Activated T-helper 2 cell treated with anti-CD3 and anti-CD28 coated beads, Interferon-gamma antibody, Interleukin-2, Interleukin-4, amounts not matched to agents 10 μg/mL and 5 μg/mL and 100 μg/mL, durations not matched to agents 14 hours and 24 hours and 36 hours (primary cell): Measurements from ENCODE around the gene EFCAB6. TPM values are rescaled to one million over a fixed set of nuclear protein-coding genes. Genes with fewer than 3 reads are reported as not detected.

ENCODE experiments used
- DNase-seq: peaks from one replicate; pipeline ENCODE4 v3.0.0; 2021; ENCODE audit warnings: low spot score
- H3K27ac Mint-ChIP-seq: one replicate; pipeline ENCODE4 v1.8.0; 2021; ENCODE audit warnings: mixed read lengths
- H3K27me3 Mint-ChIP-seq: one replicate; pipeline ENCODE4 v1.8.0; 2021; ENCODE audit warnings: low read depth, mixed read lengths
- H3K36me3 Mint-ChIP-seq: one replicate; pipeline ENCODE4 v1.8.0; 2021; ENCODE audit warnings: low read depth, mixed read lengths
- H3K4me1 Mint-ChIP-seq: one replicate; pipeline ENCODE4 v1.8.0; 2021; ENCODE audit warnings: low read depth, mixed read lengths
- H3K4me3 Mint-ChIP-seq: one replicate; pipeline ENCODE4 v1.8.0; 2021; ENCODE audit warnings: low read depth, mild to moderate bottlenecking, moderate library complexity, mixed read lengths
- H3K9me3 Mint-ChIP-seq: one replicate; pipeline ENCODE4 v1.8.0; 2021; ENCODE audit warnings: mixed read lengths
- intact Hi-C: fragments of 100-400 bp; cut with micrococcal nuclease; formaldehyde crosslinking; loops from one replicate; pipeline ENCODE4 v1.15.1; 2023
- total RNA-seq: library from RNA; stranded (reverse); gene quantifications from 2 replicates; pipeline ENCODE4 v1.2.3, GENCODE V29; 2022

EFCAB6 gene
- total RNA-seq, 1 donor from 2014 or later: 0.11 TPM

DNA sequence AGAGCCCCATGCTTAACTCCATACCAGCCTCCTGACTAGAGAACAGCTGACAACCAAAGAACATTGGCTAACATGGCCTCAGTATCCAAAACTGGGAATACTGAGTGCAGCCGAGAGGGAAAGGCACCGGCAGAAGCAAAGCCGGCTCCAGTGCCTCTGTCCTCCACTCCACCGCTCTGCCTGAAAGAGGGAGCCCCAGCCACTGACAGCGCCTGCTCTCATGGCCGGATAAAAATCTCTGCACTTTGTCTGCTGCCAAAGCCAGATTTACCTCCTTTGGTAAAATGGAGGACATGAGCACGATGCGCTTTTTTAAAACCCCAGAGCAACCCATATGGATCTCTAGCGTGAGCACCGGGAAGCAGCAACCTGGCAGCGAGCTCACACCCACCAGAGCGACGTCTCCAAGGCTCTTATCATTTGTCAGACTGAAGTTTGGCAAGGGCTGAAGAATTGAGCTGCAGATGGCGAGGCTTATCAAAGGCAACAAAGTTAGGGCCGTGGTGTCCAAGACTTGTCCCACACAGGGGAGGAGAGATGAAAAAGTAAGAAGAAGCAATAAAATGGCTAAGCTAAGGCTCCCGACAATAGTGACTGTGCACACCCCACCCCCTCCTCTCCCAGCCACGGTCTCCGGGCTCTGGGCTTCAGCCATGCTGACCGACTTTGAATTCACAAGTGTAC lies 71.4 kb downstream of the EFCAB6 start:
- Mint-ChIP-seq H3K4me1 (no peaks in the 10 kb centered on the region), H3K27ac (no peak overlapping the region), H3K4me3 (no peak overlapping the region), H3K9me3 (no peaks in the 10 kb centered on the region), H3K36me3 (no peaks in the 10 kb centered on the region), H3K27me3 (no peaks in the 10 kb centered on the region)
- intact Hi-C loops: no loop called here
- no peak for DNase-seq

DNA sequence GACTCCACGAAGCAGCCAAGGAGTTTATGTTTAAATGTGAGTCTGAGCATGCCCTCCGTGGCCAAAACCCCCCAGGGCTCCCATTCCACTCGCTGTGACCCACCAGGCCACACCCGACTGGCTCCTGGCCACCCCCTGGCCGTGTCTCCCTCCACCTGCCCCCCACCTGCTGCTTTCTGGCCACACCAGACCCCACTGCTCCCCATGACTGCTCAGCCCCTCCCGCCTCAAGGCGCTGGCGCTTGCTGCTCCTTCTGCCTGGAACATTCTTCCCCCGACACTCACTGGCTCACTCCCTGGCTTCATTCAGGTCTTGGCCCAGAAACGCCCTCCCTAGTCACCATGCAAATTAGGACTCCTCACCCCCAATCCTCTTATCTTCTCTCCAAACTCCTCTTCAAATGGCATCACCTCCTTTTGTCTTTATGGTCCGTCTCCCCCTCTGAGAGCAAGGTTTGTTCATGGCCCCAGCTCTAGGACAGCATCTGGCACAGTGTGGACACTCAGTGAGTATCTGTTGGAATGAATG lies 72.2 kb downstream of the EFCAB6 start:
- no peaks in the 10 kb centered on the region for H3K4me1 Mint-ChIP-seq
- intact Hi-C loops: no loop called here
- H3K27ac Mint-ChIP-seq: no peak overlapping the region
- no peak for DNase-seq
- H3K27me3 Mint-ChIP-seq: no peaks in the 10 kb centered on the region
- no peak overlapping the region for H3K4me3 Mint-ChIP-seq
- no peaks in the 10 kb centered on the region for H3K9me3 Mint-ChIP-seq
- no peaks in the 10 kb centered on the region for H3K36me3 Mint-ChIP-seq

DNA sequence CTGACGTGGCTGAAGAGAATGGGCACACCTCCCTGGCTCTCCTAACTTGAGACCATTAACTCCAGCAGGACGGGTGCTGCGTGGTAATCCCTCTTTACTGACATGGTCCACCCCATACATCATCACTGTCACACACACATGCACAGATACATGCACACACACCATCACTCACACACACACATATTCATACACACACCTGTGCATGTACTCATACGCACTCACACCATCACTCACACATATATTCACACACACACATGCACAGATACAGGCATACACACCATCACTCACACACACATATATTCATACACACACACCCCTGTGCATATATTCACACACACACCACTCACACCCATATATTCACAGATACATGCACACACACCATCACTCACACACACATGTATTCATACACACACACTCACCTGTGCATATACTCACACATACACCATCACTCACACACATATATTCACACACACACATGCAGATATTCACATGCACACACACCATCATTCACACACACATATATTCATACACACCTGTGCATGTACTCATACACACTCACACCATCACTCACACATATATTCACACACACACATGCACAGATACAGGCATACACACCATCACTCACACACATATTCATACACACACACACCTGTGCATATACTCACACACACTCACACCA lies 74.8 kb downstream of the EFCAB6 start:
- H3K36me3 Mint-ChIP-seq: no peaks in the 10 kb centered on the region

DNA sequence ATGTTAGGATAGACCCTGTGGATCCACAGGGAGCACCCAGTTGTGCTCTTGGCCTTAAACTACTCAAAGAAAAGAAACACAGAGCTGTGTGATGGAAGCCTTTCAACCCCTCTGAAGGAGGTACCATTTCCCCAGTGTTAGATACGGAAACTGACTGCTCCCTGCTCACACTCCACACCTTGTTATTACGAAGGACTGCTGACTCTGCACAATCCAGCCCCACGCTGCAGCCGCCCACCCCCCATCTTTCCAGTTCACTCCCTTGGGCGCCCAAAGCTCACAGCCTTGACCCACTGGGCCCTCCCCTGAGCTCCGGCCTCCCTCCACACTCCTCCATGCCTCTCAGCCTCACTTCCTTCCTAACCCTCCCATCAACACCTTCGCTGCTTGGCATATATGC lies 75.5 kb downstream of the EFCAB6 start:
- Mint-ChIP-seq H3K27ac (no peak overlapping the region), H3K4me1 (no peaks in the 10 kb centered on the region), H3K27me3 (no peaks in the 10 kb centered on the region), H3K4me3 (no peak overlapping the region), H3K36me3 (no peaks in the 10 kb centered on the region), H3K9me3 (no peaks in the 10 kb centered on the region)
- intact Hi-C loops: no loop called here
- DNase-seq: no peak

More for the DNA sequence above, 74.8 kb downstream of the EFCAB6 start:
- no peak for DNase-seq
- Mint-ChIP-seq H3K27me3 (no peaks in the 10 kb centered on the region), H3K9me3 (no peaks in the 10 kb centered on the region), H3K27ac (no peak overlapping the region), H3K4me1 (no peaks in the 10 kb centered on the region), H3K4me3 (no peak overlapping the region)
- intact Hi-C loops: no loop called here

DNA sequence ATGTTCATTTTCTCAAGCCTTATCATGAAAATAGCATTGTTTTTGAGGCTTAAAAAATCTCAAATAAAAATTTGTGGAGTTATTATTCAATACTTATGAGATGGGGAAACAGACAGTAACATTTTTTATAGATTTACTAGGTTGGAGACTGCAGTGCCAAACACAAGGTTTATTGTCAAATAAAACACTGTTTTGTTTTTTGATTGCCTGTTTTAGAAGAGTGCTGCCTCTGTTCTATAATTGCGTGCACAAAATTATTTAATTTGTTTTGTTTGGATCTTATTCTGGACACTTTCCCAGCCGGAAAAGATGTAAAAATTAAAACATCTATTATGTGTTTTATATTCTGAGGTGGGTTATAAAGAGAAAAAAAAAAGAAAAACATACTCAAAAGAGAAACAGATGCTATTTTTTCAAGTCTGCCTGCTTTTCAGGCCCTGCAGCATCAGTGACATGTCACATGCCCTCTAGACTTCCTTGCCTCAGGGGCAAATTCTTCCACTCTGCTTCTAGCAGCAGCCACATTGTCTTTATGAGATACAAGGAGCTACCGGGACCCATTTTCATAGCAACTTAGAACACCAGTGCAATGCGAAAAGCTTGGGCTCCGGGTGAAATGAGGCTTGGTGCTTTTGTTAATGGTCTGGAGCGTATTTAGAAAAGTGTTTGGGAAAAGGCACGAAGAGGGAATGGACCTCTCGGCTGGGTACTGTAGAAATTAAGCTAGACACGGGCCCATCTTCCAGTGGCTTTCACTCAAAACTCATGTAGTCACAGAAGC lies 77.5 kb downstream of the EFCAB6 start:
- no peak overlapping the region for H3K4me3 Mint-ChIP-seq
- intact Hi-C loops: no loop called here
- no peak for DNase-seq

DNA sequence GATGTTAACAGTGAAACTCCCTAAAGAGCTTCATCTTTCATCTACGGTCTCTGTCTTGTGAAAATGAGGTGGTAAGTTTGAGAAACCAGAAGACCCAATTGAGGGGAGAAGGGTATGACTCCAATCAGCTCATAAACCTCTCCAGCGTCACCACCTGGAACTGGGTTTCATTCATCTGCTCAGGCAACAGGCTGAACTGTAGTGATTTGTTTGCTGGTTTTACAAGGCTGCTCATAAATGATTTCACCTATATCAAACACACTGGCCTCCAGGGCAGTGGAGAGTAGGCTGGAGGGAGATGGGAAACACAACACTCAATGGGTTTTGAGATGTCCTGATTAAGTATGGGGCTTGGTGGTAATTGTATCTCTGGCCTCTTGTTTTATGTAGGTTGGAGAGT lies 79.0 kb downstream of the EFCAB6 start:
- Mint-ChIP-seq H3K27ac (no peak overlapping the region), H3K4me3 (no peak overlapping the region), H3K36me3 (no peaks in the 10 kb centered on the region), H3K4me1 (no peaks in the 10 kb centered on the region), H3K9me3 (no peaks in the 10 kb centered on the region), H3K27me3 (peaks cover 3% of the 10 kb centered on the region)
- intact Hi-C loops: no loop called here
- DNase-seq: no peak

More for the DNA sequence above, 77.5 kb downstream of the EFCAB6 start:
- Mint-ChIP-seq H3K27me3 (peaks cover 3% of the 10 kb centered on the region), H3K36me3 (no peaks in the 10 kb centered on the region), H3K27ac (no peak overlapping the region), H3K9me3 (no peaks in the 10 kb centered on the region), H3K4me1 (no peaks in the 10 kb centered on the region)

DNA sequence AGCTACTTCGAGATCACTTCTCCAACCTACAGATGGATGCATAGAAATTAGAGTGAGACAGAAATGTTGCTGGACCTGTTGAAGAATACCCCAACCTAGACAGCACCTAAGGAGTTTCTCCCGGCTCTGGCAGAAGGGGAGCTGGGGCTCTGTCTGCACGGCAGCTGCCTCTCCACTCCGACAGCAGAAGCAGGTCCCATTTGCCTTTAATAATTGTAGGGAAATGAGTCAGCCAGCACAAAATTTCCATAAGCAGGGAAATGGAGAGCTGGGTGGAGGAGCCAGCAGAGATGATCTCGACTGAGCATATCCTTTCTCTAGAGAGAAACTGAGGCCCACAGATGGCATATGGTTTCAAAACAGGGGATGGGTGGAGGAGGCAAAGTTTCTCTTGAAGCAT lies 80.1 kb downstream of the EFCAB6 start:
- H3K9me3 Mint-ChIP-seq: no peaks in the 10 kb centered on the region
- peaks cover 3% of the 10 kb centered on the region for H3K27me3 Mint-ChIP-seq
- H3K27ac Mint-ChIP-seq: no peak overlapping the region
- no peaks in the 10 kb centered on the region for H3K36me3 Mint-ChIP-seq
- intact Hi-C loops: no loop called here
- no peak overlapping the region for H3K4me3 Mint-ChIP-seq
- no peaks in the 10 kb centered on the region for H3K4me1 Mint-ChIP-seq
- no peak for DNase-seq

DNA sequence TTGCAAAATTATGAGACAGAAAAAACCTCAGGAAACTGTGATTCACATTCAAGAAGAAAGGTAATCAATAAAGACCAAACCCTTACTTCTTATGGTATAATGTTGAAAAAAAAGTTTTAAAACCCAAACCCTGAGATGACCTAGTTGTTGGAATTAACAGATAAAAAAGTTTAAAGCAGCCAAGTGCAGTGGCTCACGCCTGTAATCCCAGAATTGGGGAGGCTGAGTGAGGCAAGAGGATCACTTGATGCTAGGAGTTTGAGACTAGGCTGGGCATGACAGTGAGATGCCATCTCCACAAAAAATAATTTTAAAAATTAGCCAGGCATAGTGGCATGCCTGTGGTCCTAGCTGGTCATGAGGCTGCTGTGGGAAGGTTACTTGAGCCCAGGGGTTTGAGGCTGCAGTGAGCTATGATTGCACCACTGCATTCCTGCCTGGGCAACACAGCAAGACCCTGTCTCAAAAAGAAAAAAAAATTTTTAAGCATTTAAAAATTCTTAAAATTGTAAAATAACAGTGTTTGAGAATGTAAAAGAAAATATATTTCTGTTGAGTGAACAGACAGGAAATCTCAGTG lies 85.1 kb downstream of the EFCAB6 start:
- H3K27ac Mint-ChIP-seq: no peak overlapping the region
- H3K9me3 Mint-ChIP-seq: no peaks in the 10 kb centered on the region
- H3K36me3 Mint-ChIP-seq: no peaks in the 10 kb centered on the region
- intact Hi-C loops: no loop called here
- DNase-seq: no peak
- H3K4me3 Mint-ChIP-seq: no peak overlapping the region
- H3K4me1 Mint-ChIP-seq: no peaks in the 10 kb centered on the region
- peaks cover 3% of the 10 kb centered on the region for H3K27me3 Mint-ChIP-seq

DNA sequence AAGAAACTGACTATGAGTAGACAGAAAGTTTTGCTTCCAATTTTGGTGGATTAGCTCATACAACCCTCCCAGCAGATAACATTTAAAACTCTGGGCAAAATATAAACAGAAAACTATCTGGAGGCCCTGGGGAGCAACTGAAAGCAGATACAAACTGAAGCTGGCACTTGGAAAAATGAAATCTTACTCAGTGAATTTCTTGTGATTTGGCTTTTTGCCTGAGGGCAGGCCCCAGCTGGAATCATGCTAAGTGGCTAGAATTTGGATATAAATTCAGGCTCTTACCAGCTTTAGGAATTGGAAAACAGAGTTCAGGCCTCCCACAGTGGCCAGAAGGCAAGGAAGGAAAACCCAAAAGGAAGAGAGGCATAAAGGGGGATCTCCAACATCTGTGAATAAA lies 85.8 kb downstream of the EFCAB6 start:
- Mint-ChIP-seq H3K9me3 (no peaks in the 10 kb centered on the region), H3K27ac (no peak overlapping the region), H3K4me3 (no peak overlapping the region), H3K27me3 (peaks cover 6% of the 10 kb centered on the region), H3K4me1 (no peaks in the 10 kb centered on the region), H3K36me3 (no peaks in the 10 kb centered on the region)
- DNase-seq: no peak
- intact Hi-C loops: no loop called here

DNA sequence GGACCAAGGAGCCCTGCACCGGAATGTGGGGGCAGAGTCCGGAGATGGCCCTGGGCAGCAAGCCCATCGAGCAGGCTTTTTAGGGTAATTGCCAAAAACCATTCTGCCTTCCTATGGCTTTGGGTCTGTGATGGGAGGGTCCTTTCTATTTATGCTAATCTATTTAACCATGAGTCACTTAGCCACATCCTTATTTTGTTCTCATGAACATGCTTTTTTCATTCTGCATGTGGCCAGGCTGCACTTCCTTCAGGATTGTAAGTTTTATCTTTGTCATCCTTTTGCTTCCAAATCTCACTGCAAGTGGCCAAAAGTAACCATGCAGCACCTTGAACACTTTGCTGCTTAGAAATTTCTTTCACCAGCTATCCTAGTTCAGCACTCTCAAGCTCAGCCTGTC lies 88.3 kb downstream of the EFCAB6 start:
- Mint-ChIP-seq H3K27ac (no peak overlapping the region), H3K27me3 (peaks cover 3% of the 10 kb centered on the region), H3K36me3 (no peaks in the 10 kb centered on the region), H3K9me3 (no peaks in the 10 kb centered on the region), H3K4me3 (no peak overlapping the region), H3K4me1 (no peaks in the 10 kb centered on the region)
- no peak for DNase-seq
- intact Hi-C loops: no loop called here

DNA sequence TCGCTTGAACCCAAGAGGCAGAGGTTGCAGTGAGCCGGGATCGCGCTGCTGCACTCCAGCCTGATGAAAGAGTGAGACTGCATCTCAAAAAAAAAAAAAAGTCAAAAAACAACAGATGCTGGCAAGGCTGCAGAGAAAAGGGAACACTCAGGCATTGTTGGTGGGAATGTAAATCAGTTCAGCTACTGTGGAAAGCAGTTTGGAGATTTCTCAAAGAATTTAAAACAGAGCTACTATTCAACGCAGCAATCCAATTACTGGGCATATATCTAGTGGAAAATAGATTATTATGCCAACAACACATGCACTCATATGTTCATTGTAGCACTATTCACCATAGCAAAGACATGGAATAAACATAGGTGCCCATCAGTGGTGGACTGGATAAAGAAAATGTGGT lies 89.7 kb downstream of the EFCAB6 start:
- Mint-ChIP-seq H3K36me3 (no peaks in the 10 kb centered on the region), H3K27me3 (peaks cover 3% of the 10 kb centered on the region), H3K27ac (no peak overlapping the region), H3K4me3 (no peak overlapping the region), H3K4me1 (no peaks in the 10 kb centered on the region), H3K9me3 (no peaks in the 10 kb centered on the region)
- no peak for DNase-seq
- intact Hi-C loops: no loop called here

DNA sequence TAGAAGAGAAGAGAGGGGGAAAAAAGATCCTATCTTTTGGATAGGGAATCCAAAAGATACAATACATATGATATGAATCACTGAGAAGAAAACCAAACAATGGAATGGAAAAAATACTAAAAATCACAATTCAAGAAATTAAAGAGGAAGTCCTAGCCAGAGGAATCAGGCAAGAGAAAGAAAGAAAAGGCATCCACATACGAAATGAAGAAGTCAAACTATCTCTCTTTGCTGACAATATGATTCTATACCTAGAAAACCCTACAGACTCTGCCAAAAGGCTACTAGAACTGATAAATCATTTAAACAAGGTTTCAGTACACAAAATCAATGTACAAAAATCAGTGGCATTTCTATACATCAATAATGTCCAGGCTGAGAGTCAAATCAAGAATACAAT lies 91.4 kb downstream of the EFCAB6 start:
- H3K9me3 Mint-ChIP-seq: no peaks in the 10 kb centered on the region

More for the DNA sequence above, 91.4 kb downstream of the EFCAB6 start:
- intact Hi-C loops: no loop called here
- Mint-ChIP-seq H3K4me1 (no peaks in the 10 kb centered on the region), H3K27me3 (peaks cover 3% of the 10 kb centered on the region), H3K27ac (no peak overlapping the region), H3K4me3 (no peak overlapping the region), H3K36me3 (no peaks in the 10 kb centered on the region)
- DNase-seq: no peak
